Measurements from ENCODE around the gene ATP5F1D.
"Not testable (repeated sequence)": the region's sequence is repeated elsewhere in the genome, so short reads cannot be mapped to it uniquely, and the experiment has no call there.

Gene ATP5F1D

GRCh38 chr19:1233115-1233667 lies 8.4 kb upstream of the ATP5F1D start:
- no peak for DNase-seq

GRCh38 chr19:1234051-1234954 lies 7.2 kb upstream of the ATP5F1D start:
- DNase-seq: no peak

GRCh38 chr19:1234955-1235380 lies 6.6 kb upstream of the ATP5F1D start:
- DNase-seq: no peak

GRCh38 chr19:1235625-1236538 lies 5.7 kb upstream of the ATP5F1D start:
- DNase-seq: no peak

GRCh38 chr19:1236576-1236975 lies 5.0 kb upstream of the ATP5F1D start:
- no peak for DNase-seq

GRCh38 chr19:1237027-1237659 lies 4.4 kb upstream of the ATP5F1D start:
- no peak for DNase-seq

GRCh38 chr19:1237754-1238368 lies 3.7 kb upstream of the ATP5F1D start, which contains the start of gene CBARP:
CBARP (minus strand) TSS chr19:1238005; CDS start chr19:1236100, 1,905 bp downstream.
- DNase-seq: peak; percentile 33

GRCh38 chr19:1238369-1239303 lies 2.9 kb upstream of the ATP5F1D start:
- no peak for DNase-seq

- DNase-seq: no peak
Observed at GRCh38 chr19:1239420-1239795, 2.1 kb upstream of the ATP5F1D start.

GRCh38 chr19:1239796-1240737 lies 1.5 kb upstream of the ATP5F1D start:
- DNase-seq: peak; percentile 88

GRCh38 chr19:1240925-1241324 lies 626 bp upstream of the ATP5F1D start:
- no peak for DNase-seq

GRCh38 chr19:1243768-1244692 lies 2.5 kb downstream of the ATP5F1D start:
- peak; percentile 73 for DNase-seq

GRCh38 chr19:1244693-1245451 lies 3.3 kb downstream of the ATP5F1D start:
- DNase-seq: no peak

GRCh38 chr19:1245494-1246264 lies 4.1 kb downstream of the ATP5F1D start:
- DNase-seq: no peak

GRCh38 chr19:1246265-1247087 lies 4.9 kb downstream of the ATP5F1D start:
- not testable (repeated sequence) for DNase-seq

GRCh38 chr19:1247748-1248138 lies 6.2 kb downstream of the ATP5F1D start:
- no peak for DNase-seq
